ENCODE measurements around the gene ZFR2.
"Not testable (repeated sequence)": the region's sequence is repeated elsewhere in the genome, so short reads cannot be mapped to it uniquely, and the experiment has no call there.

Gene ZFR2

GRCh38 chr19:3868770-3869456 is at the start of gene ZFR2:
Gene ZFR2, minus strand, starts transcription at chr19:3869038. Its CDS starts 21 bp downstream, at chr19:3869017.
- DNase-seq (ENCODE audit: low read depth in 2 of 2) = peak in 1 of 2 donors; percentile 10

DNA sequence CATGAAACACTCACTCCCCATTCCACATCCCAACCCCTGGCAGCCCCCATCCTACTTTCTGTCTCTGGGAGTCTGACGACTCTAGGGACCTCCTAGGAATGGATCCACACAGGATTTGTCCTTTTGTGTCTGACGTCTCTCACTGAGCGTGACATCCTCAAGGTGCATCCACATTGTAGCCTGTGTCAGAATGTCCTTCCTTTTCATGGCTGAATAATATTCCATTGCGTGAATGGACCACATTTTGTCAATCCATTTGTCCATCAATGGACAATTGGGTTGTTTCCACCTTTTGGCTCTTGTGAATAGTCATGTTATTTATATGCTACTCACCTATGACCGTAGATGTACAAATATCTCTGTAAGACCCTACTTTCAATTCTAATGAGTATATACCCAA is 47.2 kb upstream of the ZFR2 start:
- no peak for DNase-seq (ENCODE audit: low read depth in 2 of 2)

- DNase-seq (ENCODE audit: low read depth in 2 of 2) = no peak
Observed at GRCh38 chr19:3914199-3914598, 45.4 kb upstream of the ZFR2 start.

DNA sequence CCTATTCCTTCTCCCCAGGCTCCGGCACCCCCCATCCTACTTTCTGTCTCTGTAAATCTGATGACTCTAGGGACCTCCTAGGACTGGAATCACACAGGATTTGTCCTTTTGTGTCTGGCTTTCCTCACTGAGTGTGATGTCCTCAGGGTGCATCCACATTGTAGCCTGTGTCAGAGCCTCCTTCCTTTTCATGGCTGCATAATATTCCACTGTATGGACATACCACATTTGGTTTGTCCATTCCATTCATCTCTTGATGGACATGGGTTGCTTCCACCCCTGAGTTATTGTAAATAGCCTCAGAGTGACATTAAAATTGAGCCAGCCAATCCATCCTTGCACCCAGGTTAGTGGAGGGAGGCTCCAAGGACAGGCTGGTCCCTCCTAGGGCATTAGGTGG is 41.3 kb upstream of the ZFR2 start:
- no peak for DNase-seq (ENCODE audit: low read depth in 2 of 2)

DNA sequence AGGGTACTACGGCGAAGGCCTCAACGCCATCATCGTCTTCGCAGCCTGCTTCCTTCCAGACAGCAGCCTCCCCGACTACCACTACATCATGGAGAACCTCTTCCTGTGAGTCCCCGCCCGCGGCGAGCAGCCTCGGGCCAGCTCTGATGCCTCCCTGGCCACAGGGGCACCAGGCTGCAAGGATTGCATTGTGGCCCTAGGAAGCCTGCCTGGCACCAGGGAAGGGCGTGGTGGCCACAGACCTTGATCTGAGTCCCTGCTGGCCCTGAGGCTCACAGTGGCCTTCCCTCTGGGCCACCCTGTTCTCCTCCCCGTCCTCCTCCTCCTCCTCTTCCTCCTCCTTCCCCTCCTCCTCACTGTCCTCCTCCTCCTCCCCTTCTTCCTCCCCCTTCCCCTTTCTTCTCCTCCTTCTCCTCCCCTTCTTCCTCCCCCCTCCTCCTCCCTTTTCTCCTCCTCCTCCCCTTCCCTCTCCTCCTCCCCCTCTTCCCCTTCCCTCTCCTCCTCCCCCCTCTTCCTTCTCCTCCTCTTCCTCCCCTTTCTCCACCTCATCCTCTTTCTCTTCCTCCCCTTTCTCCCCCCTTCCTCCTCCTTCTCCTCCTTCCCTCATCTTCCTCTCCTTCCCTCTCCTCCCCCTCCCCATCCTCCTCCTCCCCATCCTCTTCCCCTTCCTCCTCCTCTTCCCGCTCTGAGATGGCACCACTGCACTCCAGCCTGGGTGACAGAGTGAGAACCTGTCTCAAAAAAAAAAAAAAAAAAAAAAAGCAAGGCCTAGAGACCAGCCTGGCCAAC is 39.6 kb upstream of the ZFR2 start:
- DNase-seq (ENCODE audit: low read depth in 2 of 2) = no peak

GRCh38 chr19:3907626-3908265 is 38.9 kb upstream of the ZFR2 start:
- DNase-seq (ENCODE audit: low read depth in 2 of 2) = no peak

- DNase-seq (ENCODE audit: low read depth in 2 of 2) = no peak
Observed at GRCh38 chr19:3904233-3904632, 35.4 kb upstream of the ZFR2 start.

DNA sequence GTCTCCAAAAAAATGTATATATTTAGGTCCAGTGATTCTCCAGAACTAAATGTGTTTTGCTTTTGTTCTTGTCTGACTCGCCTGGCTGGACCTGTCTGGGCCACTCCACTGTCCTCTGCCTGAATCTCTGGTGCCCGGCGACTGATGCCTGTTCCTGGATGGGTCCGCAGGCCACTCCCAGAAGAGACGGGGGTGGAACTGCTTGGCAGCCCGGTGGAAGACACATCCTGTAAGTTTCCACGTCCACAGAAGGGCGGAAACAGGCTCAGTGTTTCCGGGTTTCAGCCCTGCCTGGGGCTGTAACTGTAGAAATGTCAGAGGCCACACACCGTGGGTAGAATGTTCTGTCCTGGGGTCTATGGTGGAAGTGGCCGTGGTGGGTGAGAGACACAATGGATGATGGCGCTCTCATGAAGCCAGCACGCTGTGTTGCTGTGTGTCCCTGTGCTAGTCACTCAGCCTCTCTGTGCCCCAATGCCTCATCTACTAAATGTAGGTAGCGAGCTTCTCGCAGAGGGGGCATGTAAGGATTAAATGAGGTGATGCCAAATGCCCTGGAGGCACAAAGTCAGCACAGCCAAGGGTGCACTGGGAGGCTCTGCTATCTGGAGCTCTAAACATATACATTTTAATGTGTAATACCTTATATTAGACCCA is 33.6 kb upstream of the ZFR2 start:
- no peak for DNase-seq (ENCODE audit: low read depth in 2 of 2)

- DNase-seq (ENCODE audit: low read depth in 2 of 2) = no peak
Observed at GRCh38 chr19:3899531-3900294, 30.9 kb upstream of the ZFR2 start.

DNA sequence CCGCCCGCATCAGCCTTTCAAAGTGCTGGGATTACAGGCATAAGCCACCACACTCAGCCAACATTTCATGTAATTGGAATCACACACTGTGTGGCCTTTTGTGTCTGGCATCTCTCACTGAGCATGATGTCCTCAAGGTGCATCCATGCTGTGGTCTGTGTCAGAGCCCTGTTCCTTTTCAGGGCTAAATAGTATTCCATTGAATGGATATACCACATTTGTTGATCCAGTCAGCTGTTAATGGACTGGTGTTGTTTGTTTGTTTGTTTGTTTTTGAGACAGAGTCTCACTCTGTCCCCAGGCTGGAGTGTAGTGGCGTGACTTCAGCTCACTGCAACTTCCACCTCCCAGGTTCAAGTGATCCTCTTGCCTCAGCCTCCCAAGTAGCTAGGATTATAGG is 29.6 kb upstream of the ZFR2 start:
- DNase-seq (ENCODE audit: low read depth in 2 of 2) = no peak

DNA sequence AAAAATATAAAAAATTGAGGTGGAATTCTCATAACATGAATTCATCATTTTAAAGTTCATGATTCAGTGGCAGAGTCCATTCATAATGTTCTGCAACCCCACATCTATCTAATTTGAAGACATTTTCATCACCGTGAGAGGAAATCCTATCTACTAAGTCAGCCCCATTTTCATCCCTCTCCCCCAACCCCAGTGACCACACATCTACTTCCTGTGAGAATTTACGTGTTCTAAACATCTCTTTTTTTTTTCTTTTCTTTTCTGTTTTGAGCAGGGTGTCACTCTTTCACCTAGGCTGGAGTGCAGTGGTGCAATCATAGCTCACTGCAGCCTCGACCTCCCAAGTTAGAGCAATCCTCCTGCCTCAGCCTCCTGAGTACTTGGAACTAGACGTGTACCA is 29.1 kb upstream of the ZFR2 start:
- no peak for DNase-seq (ENCODE audit: low read depth in 2 of 2)

DNA sequence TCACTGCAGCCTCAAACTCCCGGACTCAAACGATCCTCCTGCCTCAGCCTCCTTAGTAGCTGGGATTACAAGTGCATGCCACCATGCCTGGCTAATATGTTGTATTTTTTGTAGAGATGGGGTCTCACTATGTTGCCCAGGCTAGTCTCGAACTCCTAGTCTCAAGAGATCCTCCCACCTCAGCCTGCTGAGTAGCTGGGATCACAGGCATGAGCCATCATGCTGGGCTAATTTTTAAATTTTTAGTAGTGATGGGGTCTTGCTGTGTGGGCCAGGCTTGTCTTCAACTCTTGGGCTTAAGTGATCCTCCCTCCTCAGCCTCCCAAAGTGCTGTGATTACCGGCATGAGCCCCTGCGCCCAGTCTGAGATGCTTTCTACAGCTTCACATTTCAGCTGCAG is 26.9 kb upstream of the ZFR2 start:
- no peak for DNase-seq (ENCODE audit: low read depth in 2 of 2)

GRCh38 chr19:3894959-3895358 is 26.1 kb upstream of the ZFR2 start:
- DNase-seq (ENCODE audit: low read depth in 2 of 2) = not testable (repeated sequence)

GRCh38 chr19:3893509-3894179 is 24.8 kb upstream of the ZFR2 start:
- DNase-seq (ENCODE audit: low read depth in 2 of 2) = no peak

- DNase-seq (ENCODE audit: low read depth in 2 of 2) = no peak
Observed at GRCh38 chr19:3890591-3890990, 21.8 kb upstream of the ZFR2 start.

- no peak for DNase-seq (ENCODE audit: low read depth in 2 of 2)
Observed at GRCh38 chr19:3882041-3882384, 13.2 kb upstream of the ZFR2 start.

GRCh38 chr19:3881272-3882040 is 12.6 kb upstream of the ZFR2 start:
- no peak for DNase-seq (ENCODE audit: low read depth in 2 of 2)

- no peak for DNase-seq (ENCODE audit: low read depth in 2 of 2)
Observed at GRCh38 chr19:3880471-3881271, 11.8 kb upstream of the ZFR2 start, which contains the start of gene ATCAY. Gene ATCAY, plus strand, starts transcription at chr19:3880685. Its CDS starts 5,083 bp downstream, at chr19:3885768.

GRCh38 chr19:3879656-3880055 is 10.8 kb upstream of the ZFR2 start:
- DNase-seq (ENCODE audit: low read depth in 2 of 2) = no peak
